Endothelial cell of umbilical vein (primary cell): ENCODE data around the gene MAGEB1. TPM values are rescaled to one million over a fixed set of nuclear protein-coding genes. Genes with fewer than 3 reads are reported as not detected.

ENCODE experiments used
- BruUV-seq: library from RNA; stranded (reverse); fragments of 400-500 nt; replicated peaks from 2 replicates; lab custom pipeline; 2021; lab: Mats Ljungman, UMichigan
- CTCF ChIA-PET: fragments of 300-600, 350-600 bp; sonication (Branson Sonifier 250); formaldehyde crosslinking; loops from one replicate; lab custom pipeline; 2021; ENCODE audit warnings: antibody characterized with exemption, inconsistent platforms; lab: Charles Lee
- POLR2A ChIA-PET: fragments of 300-600, 350-600 bp; sonication (Branson Sonifier 250); formaldehyde crosslinking; loops from one replicate; lab custom pipeline; 2021; ENCODE audit warnings: antibody characterized with exemption, inconsistent platforms; lab: Charles Lee
- DNase-seq: peaks from one replicate; pipeline ENCODE4 v3.0.0-alpha.2; 2011; ENCODE audit warnings: low read depth, low spot score
- FAIRE-seq: peaks from 2 replicates; lab custom pipeline; 2011; peaks lifted over from hg19 to GRCh38; lab: Jason Lieb, UNC
- H2AFZ ChIP-seq: 2 replicates; pipeline ENCODE4 v1.6.0; 2012; ENCODE audit warnings: low read depth, low read length, control low read depth, inconsistent platforms
- H3K27ac ChIP-seq: 2 replicates; pipeline ENCODE4 v1.5.1; 2011; ENCODE audit warnings: low read depth, mild to moderate bottlenecking, control low read depth, low read length, moderate library complexity; ENCODE audit not compliant: insufficient read depth
- H3K27me3 ChIP-seq, 2 experiments: 2 replicates each; pipeline versions ENCODE4 v1.6.0 to v1.6.1; 2011; ENCODE audit warnings: low read length in 2 of 2, mixed read lengths in 1 of 2; ENCODE audit not compliant: control insufficient read depth in 2 of 2, insufficient read depth in 2 of 2
- H3K36me3 ChIP-seq, 2 experiments: 2 replicates in 1 of 2; 3 replicates in 1 of 2; pipeline ENCODE4 v1.5.1; 2011; ENCODE audit warnings: low read length in 2 of 2, mild to moderate bottlenecking in 1 of 2, moderate library complexity in 1 of 2; ENCODE audit not compliant: control insufficient read depth in 2 of 2, insufficient read depth in 2 of 2; ENCODE audit errors: extremely low read depth in 1 of 2
- H3K4me1 ChIP-seq: 3 replicates; pipeline ENCODE4 v1.5.1; 2011; ENCODE audit warnings: mild to moderate bottlenecking, low read length; ENCODE audit not compliant: control insufficient read depth, insufficient read depth; ENCODE audit errors: extremely low read depth
- H3K4me2 ChIP-seq: 2 replicates; pipeline ENCODE4 v1.6.1; 2011; ENCODE audit warnings: low read length, control low read depth, mixed read lengths; ENCODE audit not compliant: insufficient read depth
- H3K4me3 ChIP-seq, 3 experiments: fragments of 200-600 bp in 1 of 3; sonication (generic), shearing (Covaris generic) in 1 of 3; replicated peaks in 1 of 3; 2 replicates each; pipeline ENCODE4 v1.5.1; 2011 to 2016; ENCODE audit warnings: control low read depth in 3 of 3, low read length in 3 of 3, mild to moderate bottlenecking in 2 of 3, inconsistent platforms in 1 of 3, low read depth in 1 of 3, moderate library complexity in 1 of 3; ENCODE audit not compliant: insufficient read depth in 1 of 3
- H3K79me2 ChIP-seq: 2 replicates; pipeline ENCODE4 v1.6.0; 2012; ENCODE audit warnings: low read length, inconsistent platforms; ENCODE audit not compliant: control insufficient read depth, insufficient read depth
- H3K9ac ChIP-seq: replicated peaks from 2 replicates; pipeline ENCODE3; 2011; ENCODE audit warnings: low read length, control low read depth; ENCODE audit not compliant: insufficient read depth; ENCODE audit errors: extremely low read depth
- H3K9me1 ChIP-seq: replicated peaks from 3 replicates; pipeline ENCODE4 v1.6.0; 2011; ENCODE audit warnings: mild to moderate bottlenecking, low read length; ENCODE audit not compliant: control insufficient read depth, insufficient read depth; ENCODE audit errors: extremely low read depth
- H3K9me3 ChIP-seq: replicated peaks from 2 replicates; pipeline ENCODE4 v1.5.1; 2012; ENCODE audit warnings: low read length, inconsistent platforms; ENCODE audit not compliant: control insufficient read depth, insufficient read depth
- H4K20me1 ChIP-seq: replicated peaks from 2 replicates; pipeline ENCODE3; 2011; ENCODE audit warnings: mild to moderate bottlenecking, low read length; ENCODE audit not compliant: control insufficient read depth, insufficient read depth; ENCODE audit errors: extremely low read depth
- EZH2 ChIP-seq: IDR thresholded peaks from 2 replicates; pipeline ENCODE4 v1.6.1; 2012; ENCODE audit warnings: borderline replicate concordance, low read depth, mild to moderate bottlenecking, moderate library complexity, low read length, inconsistent platforms; ENCODE audit not compliant: severe bottlenecking
- FOS ChIP-seq: IDR thresholded peaks from 2 replicates; pipeline ENCODE4 v1.6.1; 2011; ENCODE audit warnings: mild to moderate bottlenecking, low read length, moderate library complexity, borderline replicate concordance; ENCODE audit not compliant: insufficient read depth
- GATA2 ChIP-seq: IDR thresholded peaks from 2 replicates; pipeline ENCODE4 v1.7.0; 2011; ENCODE audit warnings: low read depth, mild to moderate bottlenecking, moderate library complexity, mixed read lengths, low read length; ENCODE audit not compliant: insufficient read length, insufficient read depth
- JUN ChIP-seq: IDR thresholded peaks from 2 replicates; pipeline ENCODE4 v1.6.1; 2011; ENCODE audit warnings: borderline replicate concordance, low read depth; ENCODE audit not compliant: insufficient read length, insufficient read depth
- MYC ChIP-seq: IDR thresholded peaks from one replicate; pipeline ENCODE4 v1.6.1; 2011; ENCODE audit warnings: mild to moderate bottlenecking, low read depth, low read length
- POLR2A ChIP-seq: IDR thresholded peaks from 2 replicates; pipeline ENCODE4 v1.6.1; 2012; ENCODE audit warnings: low read depth, mild to moderate bottlenecking, control low read depth, low read length
- POLR2AphosphoS5 ChIP-seq: IDR thresholded peaks from 2 replicates; pipeline ENCODE4 v1.6.1; 2012; ENCODE audit warnings: low read depth, mild to moderate bottlenecking, control low read depth, low read length, moderate library complexity; ENCODE audit not compliant: insufficient read depth
- dilution Hi-C: fragments of 300-500 bp; cut with MboI; formaldehyde crosslinking; loops from one replicate; pipeline ENCODE4 v1.15.0; 2019; ENCODE audit warnings: low sequenced_read_pairs; ENCODE audit not compliant: extremely low pct_ligation_motif_present
- intact Hi-C: fragments of 100-400 bp; cut with micrococcal nuclease; formaldehyde crosslinking; loops from one replicate; pipeline ENCODE4 v1.10.0; 2022
- polyA plus RNA-seq, 4 experiments: library from polyadenylated mRNA; depleted of rRNA in 3 of 4; stranded (reverse) in 3 of 4; unstranded in 1 of 4; fragments of >200 nt; gene quantifications; 2 replicates each; pipeline versions ENCODE4 v1.2.1 to v1.2.3, GENCODE V29; 2011 to 2012; ENCODE audit warnings: missing spikeins in 1 of 4
- total RNA-seq: library from RNA; stranded (reverse); gene quantifications from 2 replicates; pipeline ENCODE4 v1.2.3, GENCODE V29; 2021
- TF ChIP-seq, protein P1 (sequence below), 2 donors: IDR thresholded peaks; 1 replicate in 1 of 2; 2 replicates in 1 of 2; pipeline ENCODE4 v1.5.1; 2011; ENCODE audit warnings: low read length in 2 of 2, mild to moderate bottlenecking in 2 of 2, moderate library complexity in 2 of 2, control low read depth in 1 of 2, inconsistent platforms in 1 of 2, low read depth in 1 of 2; ENCODE audit not compliant: insufficient read depth in 1 of 2; ENCODE audit errors: extremely low read depth in 1 of 2
- TF ChIP-seq, protein P2 (sequence below): IDR thresholded peaks from 2 replicates; pipeline ENCODE4 v1.6.1; 2011; ENCODE audit not compliant: insufficient read depth, insufficient read length

MAGEB1 gene
- total and polyA plus RNA-seq, 2 donors (not counting 3 experiments of a cell fraction or from before 2014, with no cell fraction given), result not detected

DNA sequence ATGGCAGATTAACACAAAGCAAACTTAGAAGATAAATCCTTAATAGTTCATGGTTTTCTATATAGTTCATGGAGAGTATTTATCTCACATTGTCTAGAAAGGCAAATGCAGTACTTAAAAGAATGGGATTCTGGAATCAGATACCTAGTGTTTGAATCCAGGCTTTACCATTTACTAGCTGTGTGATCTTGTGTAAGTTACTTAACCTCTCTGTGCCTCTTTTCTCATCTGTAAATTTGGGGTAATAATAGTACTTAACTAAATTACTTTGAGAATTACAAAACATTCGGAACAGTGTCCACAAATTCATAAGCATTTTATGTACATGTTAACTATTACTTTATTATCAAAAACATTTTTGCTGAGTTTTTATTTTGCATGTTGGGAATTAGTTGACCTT lies 15.8 kb downstream of the MAGEB1 start:
- Histone ChIP-seq H4K20me1 (no peaks in the 10 kb centered on the region), H3K9me3 (no peaks in the 10 kb centered on the region), H2AFZ (no peak overlapping the region), H3K9me1 (no peaks in the 10 kb centered on the region), H3K4me2 (no peak overlapping the region), H3K4me3 (no peak overlapping the region), H3K4me1 (no peaks in the 10 kb centered on the region), H3K9ac (no peak overlapping the region), H3K36me3 (no peaks in the 10 kb centered on the region), H3K79me2 (no peaks in the 10 kb centered on the region), H3K27ac (no peak overlapping the region), H3K27me3 (no peaks in the 10 kb centered on the region)
- ChIA-PET POLR2A (no interaction called here), CTCF (no interaction called here)
- TF ChIP-seq EZH2, result no peak
- TF ChIP-seq, protein P1, sequence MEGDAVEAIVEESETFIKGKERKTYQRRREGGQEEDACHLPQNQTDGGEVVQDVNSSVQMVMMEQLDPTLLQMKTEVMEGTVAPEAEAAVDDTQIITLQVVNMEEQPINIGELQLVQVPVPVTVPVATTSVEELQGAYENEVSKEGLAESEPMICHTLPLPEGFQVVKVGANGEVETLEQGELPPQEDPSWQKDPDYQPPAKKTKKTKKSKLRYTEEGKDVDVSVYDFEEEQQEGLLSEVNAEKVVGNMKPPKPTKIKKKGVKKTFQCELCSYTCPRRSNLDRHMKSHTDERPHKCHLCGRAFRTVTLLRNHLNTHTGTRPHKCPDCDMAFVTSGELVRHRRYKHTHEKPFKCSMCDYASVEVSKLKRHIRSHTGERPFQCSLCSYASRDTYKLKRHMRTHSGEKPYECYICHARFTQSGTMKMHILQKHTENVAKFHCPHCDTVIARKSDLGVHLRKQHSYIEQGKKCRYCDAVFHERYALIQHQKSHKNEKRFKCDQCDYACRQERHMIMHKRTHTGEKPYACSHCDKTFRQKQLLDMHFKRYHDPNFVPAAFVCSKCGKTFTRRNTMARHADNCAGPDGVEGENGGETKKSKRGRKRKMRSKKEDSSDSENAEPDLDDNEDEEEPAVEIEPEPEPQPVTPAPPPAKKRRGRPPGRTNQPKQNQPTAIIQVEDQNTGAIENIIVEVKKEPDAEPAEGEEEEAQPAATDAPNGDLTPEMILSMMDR (IDR thresholded peaks at IDR 0.05; ENCODE audit: extremely low read depth in 1 of 2, insufficient read depth in 1 of 2, low read depth in 1 of 2, low read length in 2 of 2), result no peak
- no peak for TF ChIP-seq GATA2
- no peak for TF ChIP-seq FOS
- TF ChIP-seq, protein P2, sequence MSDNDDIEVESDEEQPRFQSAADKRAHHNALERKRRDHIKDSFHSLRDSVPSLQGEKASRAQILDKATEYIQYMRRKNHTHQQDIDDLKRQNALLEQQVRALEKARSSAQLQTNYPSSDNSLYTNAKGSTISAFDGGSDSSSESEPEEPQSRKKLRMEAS, result no peak
- no peak for TF ChIP-seq MYC
- no TSS peak for BruUV-seq
- dilution Hi-C loops (no loop called here), intact Hi-C loops (no loop called here)
- DNase-seq, result no peak
- FAIRE-seq, result no peak

DNA sequence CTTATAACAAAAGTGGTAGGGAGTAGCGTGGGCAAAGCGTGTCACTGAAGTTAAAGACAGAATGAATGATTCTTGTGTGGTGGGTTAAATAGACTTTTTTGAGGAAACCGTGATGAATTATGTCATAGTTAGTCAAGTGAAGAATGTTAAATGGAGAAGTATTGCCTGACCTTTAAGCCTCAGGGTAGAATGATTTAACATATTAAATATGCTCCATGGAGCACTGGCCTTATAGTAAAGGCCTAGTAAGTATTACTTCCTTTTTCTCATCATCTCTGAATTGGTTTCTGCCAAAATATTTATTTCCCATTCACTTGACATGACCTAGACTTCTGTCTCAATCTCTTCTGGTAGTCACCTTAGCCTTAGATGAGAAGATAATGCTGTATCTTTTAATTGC lies 23.7 kb downstream of the MAGEB1 start:
- H3K27ac ChIP-seq, result no peak overlapping the region
- TF ChIP-seq JUN (no peak), MYC (no peak), POLR2A (no peak), POLR2AphosphoS5 (no peak), GATA2 (no peak), FOS (no peak), EZH2 (no peak)
- TF ChIP-seq, protein P2, result no peak
- TF ChIP-seq, protein P1 (IDR thresholded peaks at IDR 0.05; ENCODE audit: extremely low read depth in 1 of 2, insufficient read depth in 1 of 2, low read depth in 1 of 2, low read length in 2 of 2), result no peak
- no peaks in the 10 kb centered on the region for H3K4me1 ChIP-seq
- H2AFZ ChIP-seq, result no peak overlapping the region
- H3K79me2 ChIP-seq, result no peaks in the 10 kb centered on the region
- POLR2A ChIA-PET, result no interaction called here
- CTCF ChIA-PET, result no interaction called here
- no peaks in the 10 kb centered on the region for H3K36me3 ChIP-seq
- H4K20me1 ChIP-seq, result no peaks in the 10 kb centered on the region
- no peak overlapping the region for H3K4me3 ChIP-seq
- dilution Hi-C loops, result no loop called here
- no peak for FAIRE-seq
- no peak overlapping the region for H3K9ac ChIP-seq
- DNase-seq, result no peak
- H3K9me3 ChIP-seq, result no peaks in the 10 kb centered on the region
- no TSS peak for BruUV-seq
- intact Hi-C loops, result no loop called here
- H3K4me2 ChIP-seq, result no peak overlapping the region
- no peaks in the 10 kb centered on the region for H3K9me1 ChIP-seq
- H3K27me3 ChIP-seq, result no peaks in the 10 kb centered on the region
